Left lung (tissue), 10 donors: Measurements from ENCODE around the gene CHD8. TPM values are rescaled to one million over a fixed set of nuclear protein-coding genes. Genes with fewer than 3 reads are reported as not detected.

Experiments
- ATAC-seq: fragments of 200-7000 bp; cut with Tn5 transposase; one replicate; pipeline ENCODE4 v1.9.1; 2020; ENCODE audit warnings: moderate library complexity
- DNase-seq, 4 donors: peaks; one replicate each; pipeline ENCODE4 v3.0.0-alpha.2; 2013 to 2020
- H3K27ac ChIP-seq, 2 donors: fragments of 200-600 bp; sonication (generic) in 1 of 2; one replicate each; pipeline versions ENCODE4 v1.5.0 to v1.8.0; 2020 to 2021
- H3K27me3 ChIP-seq, 2 donors: fragments of 200-600 bp; sonication (generic) in 1 of 2; one replicate each; pipeline versions ENCODE4 v1.5.0 to v1.8.0; 2020 to 2021
- H3K36me3 ChIP-seq, 2 donors: fragments of 200-600 bp; sonication (generic) in 1 of 2; one replicate each; pipeline versions ENCODE4 v1.5.0 to v1.8.0; 2020 to 2021
- H3K4me1 ChIP-seq, 2 donors: fragments of 200-600 bp; one replicate each; pipeline ENCODE4 v1.8.0; 2021
- H3K4me3 ChIP-seq, 2 donors: fragments of 200-600 bp; sonication (generic) in 1 of 2; one replicate each; pipeline versions ENCODE4 v1.5.0 to v1.8.0; 2020 to 2021; ENCODE audit warnings: mild to moderate bottlenecking in 1 of 2
- H3K9me3 ChIP-seq, 2 donors: fragments of 200-600 bp; sonication (generic) in 1 of 2; one replicate each; pipeline versions ENCODE4 v1.5.0 to v1.8.0; 2020 to 2021
- CTCF ChIP-seq, 2 donors: fragments of 200-600 bp; sonication (generic) in 1 of 2; IDR thresholded peaks; one replicate each; pipeline versions ENCODE4 v1.5.0 to v1.8.0; 2021; ENCODE audit warnings: antibody characterized with exemption in 2 of 2
- intact Hi-C, 2 donors: fragments of 100-400 bp; cut with DNase I; formaldehyde crosslinking; loops; one replicate each; pipeline versions ENCODE4 v1.11.2 to v1.14.2; 2022
- polyA plus RNA-seq, 6 donors: library from polyadenylated mRNA; unstranded; fragments of 120-200 nt; gene quantifications; one replicate each; pipeline ENCODE4 v1.2.1, GENCODE V29; 2013; ENCODE audit not compliant: insufficient read length in 6 of 6
- total RNA-seq, 2 donors: library from RNA; stranded (reverse); fragmentation: NEBNext Ultra II Directional; extraction: Animal tissue kit (Norgen Biotek cat#: 25700); gene quantifications; one replicate each; pipeline ENCODE4 v1.2.1, GENCODE V29; 2021
- donor health status: DM: no; HTN: yes; CAD: no.
- donor health status: DM: no; HTN: no; CAD: no.

Gene CHD8
- total and polyA plus RNA-seq, 8 donors: 69.2 to 83.0 (median 76.1) TPM

- Histone ChIP-seq H3K4me3 (no peak overlapping the region), H3K36me3 (peaks cover 7 to 100% of the 10 kb centered on the region in 2 donors), H3K9me3 (no peaks in the 10 kb centered on the region), H3K4me1 (no peaks in the 10 kb centered on the region), H3K27me3 (no peaks in the 10 kb centered on the region), H3K27ac (no peak overlapping the region)
- no peak for DNase-seq
- ATAC-seq: no peak
- TF ChIP-seq CTCF (IDR thresholded peaks at IDR 0.05): no peak
- intact Hi-C loops: no loop called here
Measured at GRCh38 chr14:21405097-21405496, 50.8 kb downstream of the CHD8 start.

DNA sequence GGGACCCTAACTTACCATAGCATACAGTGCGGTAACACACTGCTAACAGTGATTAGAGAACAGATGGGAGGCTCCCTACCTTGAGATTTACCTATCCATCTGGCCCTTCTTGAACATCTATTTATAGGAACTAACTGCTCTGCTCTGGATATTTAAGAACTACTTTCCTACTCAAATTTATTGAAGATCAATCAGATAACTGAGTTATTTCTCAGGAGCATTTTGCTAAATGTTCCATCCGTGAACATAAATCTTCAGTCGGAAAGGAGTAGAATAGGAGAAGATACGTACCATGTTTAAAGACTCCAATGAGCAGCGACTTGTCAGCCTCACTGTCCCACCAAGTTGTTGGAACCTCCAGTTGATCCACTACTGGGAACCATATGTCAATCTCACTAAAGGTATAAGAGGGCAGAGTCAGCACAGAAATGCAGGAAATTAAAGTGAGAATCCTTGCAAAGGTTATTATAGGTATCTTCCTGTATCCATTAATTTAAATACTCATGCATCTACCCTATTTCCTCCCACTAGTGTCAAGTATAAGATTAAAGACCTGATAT, 56.5 kb downstream of the CHD8 start:
- H3K9me3 ChIP-seq: no peaks in the 10 kb centered on the region
- TF ChIP-seq CTCF (IDR thresholded peaks at IDR 0.05): no peak
- peaks cover 0 to 100% of the 10 kb centered on the region in 2 donors for H3K36me3 ChIP-seq
- H3K27me3 ChIP-seq: no peaks in the 10 kb centered on the region
- intact Hi-C loops: no loop called here
- no peak for ATAC-seq
- H3K4me1 ChIP-seq: no peaks in the 10 kb centered on the region
- no peak for DNase-seq
- no peak overlapping the region for H3K27ac ChIP-seq
- H3K4me3 ChIP-seq: no peak overlapping the region

GRCh38 chr14:21398901-21399300, 57.0 kb downstream of the CHD8 start:
- no peak overlapping the region for H3K4me3 ChIP-seq
- H3K27me3 ChIP-seq: no peaks in the 10 kb centered on the region
- no peak overlapping the region for H3K27ac ChIP-seq
- DNase-seq (no peak), ATAC-seq (no peak)
- no peaks in the 10 kb centered on the region for H3K9me3 ChIP-seq
- intact Hi-C loops: no loop called here
- peaks cover 0 to 100% of the 10 kb centered on the region in 2 donors for H3K36me3 ChIP-seq
- no peak for TF ChIP-seq CTCF (IDR thresholded peaks at IDR 0.05)
- no peaks in the 10 kb centered on the region for H3K4me1 ChIP-seq

- no peak overlapping the region for H3K27ac ChIP-seq
- no peak overlapping the region for H3K4me3 ChIP-seq
- ATAC-seq (no peak), DNase-seq (no peak)
- H3K36me3 ChIP-seq: peaks cover 0 to 100% of the 10 kb centered on the region in 2 donors
- intact Hi-C loops: no loop called here
- H3K27me3 ChIP-seq: no peaks in the 10 kb centered on the region
- no peaks in the 10 kb centered on the region for H3K9me3 ChIP-seq
- no peak for TF ChIP-seq CTCF (IDR thresholded peaks at IDR 0.05)
- no peaks in the 10 kb centered on the region for H3K4me1 ChIP-seq
Measured at GRCh38 chr14:21395450-21395849, 60.5 kb downstream of the CHD8 start.

GRCh38 chr14:21385188-21385904, 70.6 kb downstream of the CHD8 start:
- no peak for ATAC-seq

More at GRCh38 chr14:21385188-21385904, 70.6 kb downstream of the CHD8 start:
- TF ChIP-seq CTCF (IDR thresholded peaks at IDR 0.05): no peak
- no peaks in the 10 kb centered on the region for H3K27me3 ChIP-seq
- H3K27ac ChIP-seq: peak overlapping the region; percentile 90 to 92
- DNase-seq: no peak
- H3K4me1 ChIP-seq: peaks cover 5 to 36% of the 10 kb centered on the region in 2 donors
- peaks cover 0 to 51% of the 10 kb centered on the region in 2 donors for H3K36me3 ChIP-seq
- intact Hi-C loops: no loop called here
- peak overlapping the region in 1 of 2 donors; percentile 83 for H3K4me3 ChIP-seq
- H3K9me3 ChIP-seq: no peaks in the 10 kb centered on the region
